Measurements from ENCODE around the gene BST1. TPM values are rescaled to one million over a fixed set of nuclear protein-coding genes. Genes with fewer than 3 reads are reported as not detected.

The BST1 gene
- total RNA-seq, 1 donor = 31.8 TPM

DNA sequence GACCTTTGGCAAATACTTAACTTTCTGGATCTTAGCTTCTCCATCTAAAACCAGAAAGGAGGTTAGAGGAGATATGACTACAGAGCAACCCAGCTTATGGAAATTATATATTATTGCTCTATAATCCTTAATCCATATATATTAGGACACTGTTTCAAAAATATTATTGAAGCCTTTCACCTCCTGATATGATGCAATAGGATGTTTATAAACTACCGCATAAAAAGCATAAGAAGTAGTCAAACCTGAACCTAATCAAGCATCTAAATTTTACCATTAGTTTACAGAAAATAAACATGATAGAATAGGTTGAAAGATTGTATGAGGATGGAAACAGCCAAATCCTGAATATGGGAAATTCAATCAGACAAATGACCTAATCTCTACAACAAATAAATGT lies 26.8 kb upstream of the BST1 start:
- H3K27me3 ChIP-seq (ENCODE audit: insufficient read depth, low read length) = no peaks in the 10 kb centered on the region
- no peaks in the 10 kb centered on the region for H4K20me1 ChIP-seq (ENCODE audit: insufficient read depth, low read length)
- no peak for DNase-seq (ENCODE audit: insufficient read length, low spot score, missing footprints)
- no peak overlapping the region for H3K4me3 ChIP-seq (ENCODE audit: insufficient read depth, low read length)
- H3K27ac ChIP-seq (ENCODE audit: low read depth, low read length) = no peak overlapping the region
- H3K9me3 ChIP-seq (ENCODE audit: low read depth, low read length) = no peaks in the 10 kb centered on the region
- H2AFZ ChIP-seq (ENCODE audit: low read length) = no peak overlapping the region
- no peak overlapping the region for H3K4me2 ChIP-seq (ENCODE audit: insufficient read depth, low read length)
- TF ChIP-seq, protein P1, sequence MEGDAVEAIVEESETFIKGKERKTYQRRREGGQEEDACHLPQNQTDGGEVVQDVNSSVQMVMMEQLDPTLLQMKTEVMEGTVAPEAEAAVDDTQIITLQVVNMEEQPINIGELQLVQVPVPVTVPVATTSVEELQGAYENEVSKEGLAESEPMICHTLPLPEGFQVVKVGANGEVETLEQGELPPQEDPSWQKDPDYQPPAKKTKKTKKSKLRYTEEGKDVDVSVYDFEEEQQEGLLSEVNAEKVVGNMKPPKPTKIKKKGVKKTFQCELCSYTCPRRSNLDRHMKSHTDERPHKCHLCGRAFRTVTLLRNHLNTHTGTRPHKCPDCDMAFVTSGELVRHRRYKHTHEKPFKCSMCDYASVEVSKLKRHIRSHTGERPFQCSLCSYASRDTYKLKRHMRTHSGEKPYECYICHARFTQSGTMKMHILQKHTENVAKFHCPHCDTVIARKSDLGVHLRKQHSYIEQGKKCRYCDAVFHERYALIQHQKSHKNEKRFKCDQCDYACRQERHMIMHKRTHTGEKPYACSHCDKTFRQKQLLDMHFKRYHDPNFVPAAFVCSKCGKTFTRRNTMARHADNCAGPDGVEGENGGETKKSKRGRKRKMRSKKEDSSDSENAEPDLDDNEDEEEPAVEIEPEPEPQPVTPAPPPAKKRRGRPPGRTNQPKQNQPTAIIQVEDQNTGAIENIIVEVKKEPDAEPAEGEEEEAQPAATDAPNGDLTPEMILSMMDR (IDR thresholded peaks at IDR 0.05; ENCODE audit: extremely low read depth, low read depth, low read length) = no peak
- H3K79me2 ChIP-seq (ENCODE audit: insufficient read depth, low read length) = peaks cover 93% of the 10 kb centered on the region
- H3K4me1 ChIP-seq (ENCODE audit: insufficient read depth, low read length) = peaks cover 21% of the 10 kb centered on the region
- no peaks in the 10 kb centered on the region for H3K36me3 ChIP-seq (ENCODE audit: insufficient read depth, low read length)

DNA sequence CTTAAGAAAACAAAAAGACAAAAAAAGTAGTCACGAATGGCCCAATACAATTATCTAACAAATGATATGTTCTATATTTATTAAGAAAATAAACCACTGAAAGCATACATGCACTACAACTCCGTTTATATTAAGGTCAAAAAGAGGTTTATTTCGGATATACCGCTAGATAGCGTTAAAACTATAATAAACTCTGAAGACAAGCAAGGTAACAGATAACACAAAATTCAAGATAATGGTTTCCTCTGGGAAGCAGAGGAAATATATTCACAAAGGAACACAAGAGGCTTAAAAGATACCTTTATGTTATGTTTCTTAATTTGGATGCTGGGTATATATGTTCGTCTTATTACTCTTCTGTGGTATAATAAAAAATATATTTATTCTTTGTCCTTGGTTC lies 26.0 kb upstream of the BST1 start:
- H3K27me3 ChIP-seq (ENCODE audit: insufficient read depth, low read length) = no peaks in the 10 kb centered on the region
- TF ChIP-seq, protein P1 (IDR thresholded peaks at IDR 0.05; ENCODE audit: extremely low read depth, low read depth, low read length) = no peak
- no peak for DNase-seq (ENCODE audit: insufficient read length, low spot score, missing footprints)
- peaks cover 21% of the 10 kb centered on the region for H3K4me1 ChIP-seq (ENCODE audit: insufficient read depth, low read length)
- no peak overlapping the region for H2AFZ ChIP-seq (ENCODE audit: low read length)
- no peaks in the 10 kb centered on the region for H3K36me3 ChIP-seq (ENCODE audit: insufficient read depth, low read length)
- no peak overlapping the region for H3K4me3 ChIP-seq (ENCODE audit: insufficient read depth, low read length)
- no peak overlapping the region for H3K27ac ChIP-seq (ENCODE audit: low read depth, low read length)
- H3K79me2 ChIP-seq (ENCODE audit: insufficient read depth, low read length) = peaks cover 91% of the 10 kb centered on the region
- no peak overlapping the region for H3K4me2 ChIP-seq (ENCODE audit: insufficient read depth, low read length)
- H3K9me3 ChIP-seq (ENCODE audit: low read depth, low read length) = no peaks in the 10 kb centered on the region
- H4K20me1 ChIP-seq (ENCODE audit: insufficient read depth, low read length) = no peaks in the 10 kb centered on the region

DNA sequence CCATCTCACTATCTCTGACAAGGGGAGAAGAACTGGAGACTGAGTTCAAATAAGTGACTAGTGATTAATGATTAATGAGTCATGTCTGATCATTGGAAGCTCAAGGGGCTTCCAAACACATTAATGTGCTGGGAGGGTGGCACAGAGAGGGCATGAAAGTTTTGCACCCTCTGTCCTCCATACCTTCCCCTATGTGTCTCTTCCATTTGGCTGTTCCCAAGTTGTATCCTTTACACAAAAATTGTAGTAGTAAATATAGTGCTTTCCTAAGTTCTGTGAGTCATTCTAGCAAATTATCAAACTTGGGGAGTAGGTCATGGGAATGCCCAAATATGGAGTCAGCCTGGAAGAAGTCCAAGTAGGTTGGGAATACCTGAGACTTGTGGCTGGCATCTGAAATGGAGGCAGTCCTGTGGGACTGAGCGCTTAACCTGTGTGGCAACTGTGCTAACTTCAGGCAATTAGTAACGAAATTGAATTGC lies 25.3 kb upstream of the BST1 start:
- H3K4me1 ChIP-seq (ENCODE audit: insufficient read depth, low read length) = peaks cover 21% of the 10 kb centered on the region
- peak overlapping the region; percentile 24 for H3K27ac ChIP-seq (ENCODE audit: low read depth, low read length)
- no peaks in the 10 kb centered on the region for H3K9me3 ChIP-seq (ENCODE audit: low read depth, low read length)
- no peak overlapping the region for H3K4me3 ChIP-seq (ENCODE audit: insufficient read depth, low read length)
- TF ChIP-seq, protein P1 (IDR thresholded peaks at IDR 0.05; ENCODE audit: extremely low read depth, low read depth, low read length) = no peak
- no peak for DNase-seq (ENCODE audit: insufficient read length, low spot score, missing footprints)
- peaks cover 91% of the 10 kb centered on the region for H3K79me2 ChIP-seq (ENCODE audit: insufficient read depth, low read length)
- H3K4me2 ChIP-seq (ENCODE audit: insufficient read depth, low read length) = peak overlapping the region; percentile 28
- H3K27me3 ChIP-seq (ENCODE audit: insufficient read depth, low read length) = no peaks in the 10 kb centered on the region
- H3K36me3 ChIP-seq (ENCODE audit: insufficient read depth, low read length) = no peaks in the 10 kb centered on the region
- no peaks in the 10 kb centered on the region for H4K20me1 ChIP-seq (ENCODE audit: insufficient read depth, low read length)
- H2AFZ ChIP-seq (ENCODE audit: low read length) = no peak overlapping the region

- H3K4me2 ChIP-seq (ENCODE audit: insufficient read depth, low read length) = peak overlapping the region; percentile 85
- H3K36me3 ChIP-seq (ENCODE audit: insufficient read depth, low read length) = peaks cover 16% of the 10 kb centered on the region
- H2AFZ ChIP-seq (ENCODE audit: low read length) = peak overlapping the region; percentile 92
- TF ChIP-seq, protein P1 (IDR thresholded peaks at IDR 0.05; ENCODE audit: extremely low read depth, low read depth, low read length) = no peak
- no peak for DNase-seq (ENCODE audit: insufficient read length, low spot score, missing footprints)
- no peaks in the 10 kb centered on the region for H4K20me1 ChIP-seq (ENCODE audit: insufficient read depth, low read length)
- H3K9me3 ChIP-seq (ENCODE audit: low read depth, low read length) = no peaks in the 10 kb centered on the region
- peaks cover 91% of the 10 kb centered on the region for H3K79me2 ChIP-seq (ENCODE audit: insufficient read depth, low read length)
- peak overlapping the region; percentile 99 for H3K27ac ChIP-seq (ENCODE audit: low read depth, low read length)
- H3K27me3 ChIP-seq (ENCODE audit: insufficient read depth, low read length) = no peaks in the 10 kb centered on the region
- H3K4me1 ChIP-seq (ENCODE audit: insufficient read depth, low read length) = peaks cover 29% of the 10 kb centered on the region
- H3K4me3 ChIP-seq (ENCODE audit: insufficient read depth, low read length) = peak overlapping the region; percentile 93
These were observed 21.8 kb upstream of the BST1 start for GRCh38 chr4:15681067-15681371.

Data from osteoblast (primary cell).